Body of pancreas (tissue), 4 donors: Measurements from ENCODE around the gene CD81. TPM values are rescaled to one million over a fixed set of nuclear protein-coding genes. Genes with fewer than 3 reads are reported as not detected.
A peak's percentile ranks its signal among the peaks of the same experiment; 100 is the strongest.

Experiments
- ATAC-seq: fragments of 150-250 bp; one replicate; pipeline ENCODE4 v1.9.1; 2016
- DNase-seq, 4 donors: peaks; one replicate each; pipeline ENCODE4 v3.0.0-alpha.2; 2019
- H3K27ac ChIP-seq, 4 donors: fragments of 200-600 bp; sonication (generic); 1 replicate in 3 of 4; 2 replicates in 1 of 4; pipeline versions ENCODE4 v1.5.1 to v1.6.1; 2016 to 2019; ENCODE audit warnings: mild to moderate bottlenecking in 1 of 4, mixed read lengths in 1 of 4, moderate library complexity in 1 of 4
- H3K27me3 ChIP-seq, 2 donors: fragments of 200-600 bp; sonication (generic); one replicate each; pipeline ENCODE4 v1.6.0; 2016; ENCODE audit warnings: mild to moderate bottlenecking in 1 of 2
- H3K36me3 ChIP-seq, 2 donors: fragments of 200-600 bp; sonication (generic); replicated peaks in 1 of 2; 2 replicates each; pipeline ENCODE4 v1.5.1; 2016; ENCODE audit warnings: low read depth in 2 of 2; ENCODE audit not compliant: insufficient read depth in 1 of 2
- H3K4me1 ChIP-seq: fragments of 200-600 bp; sonication (generic); one replicate; pipeline ENCODE4 v1.6.0; 2016
- H3K4me3 ChIP-seq, 2 donors: fragments of 200-600 bp; sonication (generic); 1 replicate in 1 of 2; 2 replicates in 1 of 2; pipeline ENCODE4 v1.5.1; 2016 to 2019
- H3K9me3 ChIP-seq, 3 donors: fragments of 200-600 bp; sonication (generic); 1 replicate in 2 of 3; 2 replicates in 1 of 3; pipeline ENCODE4 v1.5.1; 2016
- CTCF ChIP-seq, 7 experiments: fragments of 450-650 bp in 4 of 7; fragments of 200-600 bp in 3 of 7; sonication (generic) in 3 of 7; IDR thresholded peaks; one replicate each; pipeline ENCODE4 v1.5.1; 2016 to 2019; ENCODE audit warnings: antibody characterized with exemption in 7 of 7
- POLR2A ChIP-seq, 3 donors: fragments of 450-650 bp; IDR thresholded peaks; one replicate each; pipeline ENCODE4 v1.6.1; 2016; ENCODE audit warnings: antibody characterized with exemption in 3 of 3, mild to moderate bottlenecking in 2 of 3
- WGBS, 2 donors: methylation state at CpG; one replicate each; pipeline ENCODE4 v1.1.5; 2017; 5-methylcytosine and 5-hydroxymethylcytosine counted together
- intact Hi-C: fragments of 100-400 bp; cut with DNase I; formaldehyde crosslinking; loops from one replicate; pipeline ENCODE4 v1.15.1; 2023
- total RNA-seq, 2 donors: library from RNA; depleted of rRNA; stranded (reverse); fragments of >200 nt; gene quantifications; one replicate each; pipeline ENCODE4 v1.1.0, GENCODE V29; 2016

Gene CD81
- total RNA-seq, 2 donors from 2014 or later: 217 to 332 TPM

- TF ChIP-seq POLR2A (IDR thresholded peaks at IDR 0.05): no peak
- TF ChIP-seq CTCF (IDR thresholded peaks at IDR 0.05): peak; percentile 72 to 91 (median 86)
- no peaks in the 10 kb centered on the region for H3K27me3 ChIP-seq
- intact Hi-C loops: loop anchor here (5.0 kb wide), 1 partner anchor 223 kb away; no protein-coding TSS in a partner anchor
- H3K9me3 ChIP-seq: no peaks in the 10 kb centered on the region
- 43 to 48% methylated on average over 27 to 35 of the region's 36 CpGs for WGBS, 2 donors
- no peaks in the 10 kb centered on the region for H3K36me3 ChIP-seq
- H3K4me3 ChIP-seq: no peak overlapping the region
- no peak overlapping the region for H3K27ac ChIP-seq
- peak; percentile 79 to 83 (median 80) for DNase-seq
- H3K4me1 ChIP-seq: peaks cover 14% of the 10 kb centered on the region
- ATAC-seq: peak; percentile 73
These were observed 42.8 kb downstream of the CD81 start for GRCh38 chr11:2419638-2420501.

- H3K9me3 ChIP-seq: no peaks in the 10 kb centered on the region
- intact Hi-C loops: loop anchor here (5.0 kb wide), 1 partner anchor 223 kb away; no protein-coding TSS in a partner anchor
- TF ChIP-seq POLR2A (IDR thresholded peaks at IDR 0.05) (no peak), CTCF (IDR thresholded peaks at IDR 0.05) (peak; percentile 90 to 97 (median 93))
- H3K4me1 ChIP-seq: peaks cover 14% of the 10 kb centered on the region
- ATAC-seq (peak; percentile 90), DNase-seq (peak; percentile 75 to 80 (median 78))
- H3K27me3 ChIP-seq: no peaks in the 10 kb centered on the region
- no peak overlapping the region for H3K27ac ChIP-seq
- H3K4me3 ChIP-seq: no peak overlapping the region
- 0 to 30% methylated on average over 3 to 34 of the region's 44 CpGs for WGBS, 2 donors
- no peaks in the 10 kb centered on the region for H3K36me3 ChIP-seq
These were observed 43.6 kb downstream of the CD81 start for GRCh38 chr11:2420502-2421225.

GRCh38 chr11:2421226-2421994, 44.3 kb downstream of the CD81 start:
- no peak for DNase-seq
- TF ChIP-seq CTCF (IDR thresholded peaks at IDR 0.05) (no peak), POLR2A (IDR thresholded peaks at IDR 0.05) (no peak)
- 42 to 59% methylated on average over 4 to 19 of the region's 19 CpGs for WGBS, 2 donors

GRCh38 chr11:2421996-2422395, 44.9 kb downstream of the CD81 start:
- Histone ChIP-seq H3K27me3 (no peaks in the 10 kb centered on the region), H3K4me3 (no peak overlapping the region), H3K4me1 (peaks cover 14% of the 10 kb centered on the region), H3K36me3 (no peaks in the 10 kb centered on the region), H3K27ac (no peak overlapping the region), H3K9me3 (no peaks in the 10 kb centered on the region)
- TF ChIP-seq CTCF (IDR thresholded peaks at IDR 0.05) (no peak), POLR2A (IDR thresholded peaks at IDR 0.05) (no peak)
- intact Hi-C loops: loop anchor here (2.0 to 5.0 kb wide), 2 partner anchors 117 to 225 kb away; no protein-coding TSS in a partner anchor
- DNase-seq (no peak), ATAC-seq (no peak)
- 74 to 76% methylated on average over 7 to 17 of the region's 17 CpGs for WGBS, 2 donors

More at GRCh38 chr11:2421226-2421994, 44.3 kb downstream of the CD81 start:
- Histone ChIP-seq H3K27ac (no peak overlapping the region), H3K36me3 (no peaks in the 10 kb centered on the region), H3K9me3 (no peaks in the 10 kb centered on the region), H3K27me3 (no peaks in the 10 kb centered on the region), H3K4me3 (no peak overlapping the region), H3K4me1 (peaks cover 14% of the 10 kb centered on the region)
- intact Hi-C loops: loop anchor here (5.0 kb wide), 1 partner anchor 224 kb away; no protein-coding TSS in a partner anchor
- ATAC-seq: no peak
